Measurements from ENCODE around the gene LIMS2.

- TF ChIP-seq CTCF (IDR thresholded peaks at IDR 0.05; ENCODE audit: insufficient read depth, low read length, poor library complexity, severe bottlenecking) (no peak), EZH2phosphoT487 (conservative IDR thresholded peaks at IDR 0.05; ENCODE audit: low read length) (no peak)
Observed at GRCh38 chr2:127661949-127662510, 13.3 kb downstream of the LIMS2 start.
